ENCODE results near the gene PUM2.

PUM2 gene

GRCh38 chr2:20343128-20343527 is 7.5 kb downstream of the PUM2 start:
- DNase-seq = no peak

GRCh38 chr2:20339012-20339411 is 11.6 kb downstream of the PUM2 start:
- DNase-seq = no peak

GRCh38 chr2:20334605-20335203 is 15.9 kb downstream of the PUM2 start:
- no peak for DNase-seq

GRCh38 chr2:20333738-20334137 is 16.9 kb downstream of the PUM2 start:
- no peak for DNase-seq

GRCh38 chr2:20330192-20330591 is 20.5 kb downstream of the PUM2 start:
- DNase-seq = no peak

- no peak for DNase-seq
Measured at GRCh38 chr2:20327370-20327769, 23.3 kb downstream of the PUM2 start.

- DNase-seq = peak; percentile 59
Measured at GRCh38 chr2:20326163-20326780, 24.4 kb downstream of the PUM2 start.

GRCh38 chr2:20322527-20323300 is 27.9 kb downstream of the PUM2 start:
- no peak for DNase-seq

- no peak for DNase-seq
Measured at GRCh38 chr2:20317690-20318089, 33.0 kb downstream of the PUM2 start.

- no peak for DNase-seq
Measured at GRCh38 chr2:20317197-20317596, 33.4 kb downstream of the PUM2 start.

GRCh38 chr2:20314562-20315501 is 35.8 kb downstream of the PUM2 start:
- DNase-seq = no peak

GRCh38 chr2:20313659-20314058 is 37.0 kb downstream of the PUM2 start:
- DNase-seq = no peak

- DNase-seq = no peak
Measured at GRCh38 chr2:20309001-20309400, 41.6 kb downstream of the PUM2 start.

- DNase-seq = no peak
Measured at GRCh38 chr2:20307311-20307710, 43.3 kb downstream of the PUM2 start.

- DNase-seq = no peak
Measured at GRCh38 chr2:20304411-20304810, 46.2 kb downstream of the PUM2 start.

GRCh38 chr2:20303966-20304365 is 46.7 kb downstream of the PUM2 start:
- DNase-seq = no peak

GRCh38 chr2:20302019-20302418 is 48.6 kb downstream of the PUM2 start:
- DNase-seq = no peak

- DNase-seq = no peak
Measured at GRCh38 chr2:20300656-20301055, 50.0 kb downstream of the PUM2 start.

GRCh38 chr2:20299113-20299512 is 51.5 kb downstream of the PUM2 start:
- no peak for DNase-seq

- DNase-seq = no peak
Measured at GRCh38 chr2:20294231-20294630, 56.4 kb downstream of the PUM2 start.

- no peak for DNase-seq
Measured at GRCh38 chr2:20292984-20293383, 57.7 kb downstream of the PUM2 start.

GRCh38 chr2:20291846-20292408 is 58.7 kb downstream of the PUM2 start:
- DNase-seq = no peak

GRCh38 chr2:20291106-20291564 is 59.5 kb downstream of the PUM2 start:
- peak; percentile 24 for DNase-seq

All from CD4-positive, alpha-beta T cell treated with Interleukin-10 for 1 hour (primary cell).